Measurements from ENCODE around the gene CRYGB.

The CRYGB gene

GRCh38 chr2:208182835-208183234, 36.9 kb upstream of the CRYGB start:
- no peak for TF ChIP-seq CTCF (conservative IDR thresholded peaks at IDR 0.05; ENCODE audit: low read length)
- no peak for TF ChIP-seq EZH2phosphoT487 (IDR thresholded peaks at IDR 0.05; ENCODE audit: borderline replicate concordance)

GRCh38 chr2:208179028-208179609, 33.2 kb upstream of the CRYGB start:
- no peaks in the 10 kb centered on the region for H3F3A ChIP-seq (ENCODE audit: low read depth)
- no peak overlapping the region for H3K4me3 ChIP-seq (ENCODE audit: low read length, poor library complexity, severe bottlenecking)
- no peak overlapping the region for H3K9ac ChIP-seq (ENCODE audit: low read depth, low read length, poor library complexity, severe bottlenecking)
- no peak overlapping the region for H3K4me2 ChIP-seq (ENCODE audit: low read depth, low read length, poor library complexity, severe bottlenecking)
- TF ChIP-seq CTCF (conservative IDR thresholded peaks at IDR 0.05; ENCODE audit: low read length) (no peak), EZH2phosphoT487 (IDR thresholded peaks at IDR 0.05; ENCODE audit: borderline replicate concordance) (no peak)
- no peaks in the 10 kb centered on the region for H3K9me3 ChIP-seq (ENCODE audit: insufficient read depth, low read depth, low read length)
- H3K9me2 ChIP-seq (replicated peaks; ENCODE audit: low read depth, low read length) = no peaks in the 10 kb centered on the region
- peaks cover 3% of the 10 kb centered on the region for H3K4me1 ChIP-seq (ENCODE audit: insufficient read depth, low read length, poor library complexity, severe bottlenecking)
- H2AFZ ChIP-seq (ENCODE audit: low read length) = no peak overlapping the region
- H3K79me2 ChIP-seq (ENCODE audit: insufficient read depth, low read length) = no peaks in the 10 kb centered on the region
- H3K27me3 ChIP-seq (ENCODE audit: insufficient read depth, low read length, poor library complexity, severe bottlenecking) = no peaks in the 10 kb centered on the region
- no peaks in the 10 kb centered on the region for H3K36me3 ChIP-seq (ENCODE audit: insufficient read depth, low read length)
- no peaks in the 10 kb centered on the region for H4K20me1 ChIP-seq (ENCODE audit: insufficient read depth, low read length, poor library complexity, severe bottlenecking)

More at GRCh38 chr2:208182835-208183234, 36.9 kb upstream of the CRYGB start:
- Histone ChIP-seq H3K9me2 (replicated peaks; ENCODE audit: low read depth, low read length) (no peaks in the 10 kb centered on the region), H3K4me1 (ENCODE audit: insufficient read depth, low read length, poor library complexity, severe bottlenecking) (peaks cover 3% of the 10 kb centered on the region), H3K4me3 (ENCODE audit: low read length, poor library complexity, severe bottlenecking) (no peak overlapping the region), H3K79me2 (ENCODE audit: insufficient read depth, low read length) (no peaks in the 10 kb centered on the region), H3F3A (ENCODE audit: low read depth) (no peaks in the 10 kb centered on the region), H3K4me2 (ENCODE audit: low read depth, low read length, poor library complexity, severe bottlenecking) (no peak overlapping the region), H3K9ac (ENCODE audit: low read depth, low read length, poor library complexity, severe bottlenecking) (no peak overlapping the region), H3K9me3 (ENCODE audit: insufficient read depth, low read depth, low read length) (no peaks in the 10 kb centered on the region), H4K20me1 (ENCODE audit: insufficient read depth, low read length, poor library complexity, severe bottlenecking) (no peaks in the 10 kb centered on the region), H2AFZ (ENCODE audit: low read length) (no peak overlapping the region), H3K27me3 (ENCODE audit: insufficient read depth, low read length, poor library complexity, severe bottlenecking) (no peaks in the 10 kb centered on the region), H3K36me3 (ENCODE audit: insufficient read depth, low read length) (no peaks in the 10 kb centered on the region)

GRCh38 chr2:208175840-208176153, 29.8 kb upstream of the CRYGB start:
- no peaks in the 10 kb centered on the region for H3K9me3 ChIP-seq (ENCODE audit: insufficient read depth, low read depth, low read length)
- H3K4me2 ChIP-seq (ENCODE audit: low read depth, low read length, poor library complexity, severe bottlenecking) = peak overlapping the region; percentile 10
- H3F3A ChIP-seq (ENCODE audit: low read depth) = no peaks in the 10 kb centered on the region
- peaks cover 3% of the 10 kb centered on the region for H3K4me1 ChIP-seq (ENCODE audit: insufficient read depth, low read length, poor library complexity, severe bottlenecking)
- TF ChIP-seq EZH2phosphoT487 (IDR thresholded peaks at IDR 0.05; ENCODE audit: borderline replicate concordance) = no peak
- no peak for TF ChIP-seq CTCF (conservative IDR thresholded peaks at IDR 0.05; ENCODE audit: low read length)
- peak overlapping the region; percentile 84 for H2AFZ ChIP-seq (ENCODE audit: low read length)
- no peak overlapping the region for H3K9ac ChIP-seq (ENCODE audit: low read depth, low read length, poor library complexity, severe bottlenecking)
- no peaks in the 10 kb centered on the region for H3K9me2 ChIP-seq (replicated peaks; ENCODE audit: low read depth, low read length)
- H4K20me1 ChIP-seq (ENCODE audit: insufficient read depth, low read length, poor library complexity, severe bottlenecking) = no peaks in the 10 kb centered on the region
- no peak overlapping the region for H3K4me3 ChIP-seq (ENCODE audit: low read length, poor library complexity, severe bottlenecking)
- H3K79me2 ChIP-seq (ENCODE audit: insufficient read depth, low read length) = no peaks in the 10 kb centered on the region
- no peaks in the 10 kb centered on the region for H3K36me3 ChIP-seq (ENCODE audit: insufficient read depth, low read length)
- H3K27me3 ChIP-seq (ENCODE audit: insufficient read depth, low read length, poor library complexity, severe bottlenecking) = no peaks in the 10 kb centered on the region

All from Loucy (cell line).